Neural cell (in vitro differentiated cells): ENCODE measurements around the gene ATP9B.

ENCODE experiments used
- POLR2AphosphoS5 ChIP-seq: IDR thresholded peaks from 2 replicates; pipeline ENCODE4 v1.6.1; 2012
- TAF1 ChIP-seq: IDR thresholded peaks from 2 replicates; pipeline ENCODE4 v1.6.1; 2012; ENCODE audit warnings: low read depth
- TF ChIP-seq, protein P1 (sequence below): fragments of 450-650 bp; IDR thresholded peaks from 2 replicates; pipeline ENCODE4 v1.5.1; 2014; ENCODE audit warnings: antibody characterized with exemption, mild to moderate bottlenecking, moderate library complexity; ENCODE audit not compliant: poor library complexity, severe bottlenecking

DNA sequence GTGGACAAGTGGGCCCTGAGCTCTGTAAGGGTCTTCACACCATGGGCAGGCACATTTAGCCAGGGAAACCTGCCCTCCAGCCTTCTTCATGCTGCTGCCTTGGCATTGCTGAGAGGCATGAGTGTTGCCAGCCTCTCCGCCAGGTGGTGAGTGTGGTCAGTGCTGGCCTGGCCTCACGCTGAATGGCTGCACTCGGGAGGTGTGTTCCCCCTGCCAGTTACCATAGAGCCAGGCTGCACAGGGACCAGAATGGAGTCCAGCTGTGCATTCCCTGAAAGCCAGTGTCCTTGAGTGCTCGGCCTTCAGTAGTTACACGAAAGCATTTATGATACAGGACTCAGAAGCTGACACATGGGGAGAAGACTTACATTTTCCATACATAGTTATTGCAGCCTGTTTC, 139.7 kb downstream of the ATP9B start:
- TF ChIP-seq, protein P1, sequence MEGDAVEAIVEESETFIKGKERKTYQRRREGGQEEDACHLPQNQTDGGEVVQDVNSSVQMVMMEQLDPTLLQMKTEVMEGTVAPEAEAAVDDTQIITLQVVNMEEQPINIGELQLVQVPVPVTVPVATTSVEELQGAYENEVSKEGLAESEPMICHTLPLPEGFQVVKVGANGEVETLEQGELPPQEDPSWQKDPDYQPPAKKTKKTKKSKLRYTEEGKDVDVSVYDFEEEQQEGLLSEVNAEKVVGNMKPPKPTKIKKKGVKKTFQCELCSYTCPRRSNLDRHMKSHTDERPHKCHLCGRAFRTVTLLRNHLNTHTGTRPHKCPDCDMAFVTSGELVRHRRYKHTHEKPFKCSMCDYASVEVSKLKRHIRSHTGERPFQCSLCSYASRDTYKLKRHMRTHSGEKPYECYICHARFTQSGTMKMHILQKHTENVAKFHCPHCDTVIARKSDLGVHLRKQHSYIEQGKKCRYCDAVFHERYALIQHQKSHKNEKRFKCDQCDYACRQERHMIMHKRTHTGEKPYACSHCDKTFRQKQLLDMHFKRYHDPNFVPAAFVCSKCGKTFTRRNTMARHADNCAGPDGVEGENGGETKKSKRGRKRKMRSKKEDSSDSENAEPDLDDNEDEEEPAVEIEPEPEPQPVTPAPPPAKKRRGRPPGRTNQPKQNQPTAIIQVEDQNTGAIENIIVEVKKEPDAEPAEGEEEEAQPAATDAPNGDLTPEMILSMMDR = no peak
- TF ChIP-seq TAF1 (no peak), POLR2AphosphoS5 (peak; percentile 16)
